ENCODE results near the gene KIAA0930.

KIAA0930 gene

GRCh38 chr22:45270095-45271020 lies 29.7 kb upstream of the KIAA0930 start:
- no peak for TF ChIP-seq CTCF (IDR thresholded peaks at IDR 0.05; ENCODE audit: borderline replicate concordance, insufficient read depth, low read depth, low read length)
- H3K4me3 ChIP-seq (ENCODE audit: low read depth, low read length), result no peak overlapping the region

GRCh38 chr22:45268958-45269844 lies 28.5 kb upstream of the KIAA0930 start:
- peak; percentile 85 for TF ChIP-seq CTCF (IDR thresholded peaks at IDR 0.05; ENCODE audit: borderline replicate concordance, insufficient read depth, low read depth, low read length)
- H3K4me3 ChIP-seq (ENCODE audit: low read depth, low read length), result peak overlapping the region; percentile 57

- peak overlapping the region; percentile 57 for H3K4me3 ChIP-seq (ENCODE audit: low read depth, low read length)
Observed at GRCh38 chr22:45268167-45268957, 27.7 kb upstream of the KIAA0930 start.

GRCh38 chr22:45265535-45265934 lies 24.8 kb upstream of the KIAA0930 start:
- no peak for TF ChIP-seq CTCF (IDR thresholded peaks at IDR 0.05; ENCODE audit: borderline replicate concordance, insufficient read depth, low read depth, low read length)
- H3K4me3 ChIP-seq (ENCODE audit: low read depth, low read length), result no peak overlapping the region

More at GRCh38 chr22:45268167-45268957, 27.7 kb upstream of the KIAA0930 start:
- no peak for TF ChIP-seq CTCF (IDR thresholded peaks at IDR 0.05; ENCODE audit: borderline replicate concordance, insufficient read depth, low read depth, low read length)

- peak; percentile 70 for TF ChIP-seq CTCF (IDR thresholded peaks at IDR 0.05; ENCODE audit: borderline replicate concordance, insufficient read depth, low read depth, low read length)
- H3K4me3 ChIP-seq (ENCODE audit: low read depth, low read length), result peak overlapping the region; percentile 2
Observed at GRCh38 chr22:45263463-45264269, 23.0 kb upstream of the KIAA0930 start.

GRCh38 chr22:45262931-45263462 lies 22.3 kb upstream of the KIAA0930 start:
- no peak for TF ChIP-seq CTCF (IDR thresholded peaks at IDR 0.05; ENCODE audit: borderline replicate concordance, insufficient read depth, low read depth, low read length)
- H3K4me3 ChIP-seq (ENCODE audit: low read depth, low read length), result peak overlapping the region; percentile 28

All from GM12875 (cell line).